ENCODE results near the gene PGC.

DNA sequence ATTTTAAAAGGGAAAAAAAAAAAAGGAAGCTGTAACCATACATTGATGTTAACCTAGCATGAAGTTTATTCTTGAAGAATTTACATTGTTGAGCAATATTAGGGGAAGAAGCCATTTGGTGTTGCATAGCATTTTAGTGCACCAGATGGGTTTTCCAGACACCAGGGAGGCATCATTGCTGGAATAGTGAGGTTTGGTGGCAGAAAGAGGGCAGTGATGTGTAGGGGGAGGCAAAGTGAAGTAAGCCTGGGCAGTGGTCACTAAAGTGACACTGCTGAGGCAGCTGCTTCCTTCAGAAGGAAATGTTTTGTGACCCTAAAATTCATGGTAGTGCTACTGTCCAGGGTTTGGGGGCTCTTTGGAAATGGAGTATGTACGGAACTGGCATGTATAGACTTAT is 42.8 kb upstream of the PGC start:
- TF ChIP-seq, protein P1, sequence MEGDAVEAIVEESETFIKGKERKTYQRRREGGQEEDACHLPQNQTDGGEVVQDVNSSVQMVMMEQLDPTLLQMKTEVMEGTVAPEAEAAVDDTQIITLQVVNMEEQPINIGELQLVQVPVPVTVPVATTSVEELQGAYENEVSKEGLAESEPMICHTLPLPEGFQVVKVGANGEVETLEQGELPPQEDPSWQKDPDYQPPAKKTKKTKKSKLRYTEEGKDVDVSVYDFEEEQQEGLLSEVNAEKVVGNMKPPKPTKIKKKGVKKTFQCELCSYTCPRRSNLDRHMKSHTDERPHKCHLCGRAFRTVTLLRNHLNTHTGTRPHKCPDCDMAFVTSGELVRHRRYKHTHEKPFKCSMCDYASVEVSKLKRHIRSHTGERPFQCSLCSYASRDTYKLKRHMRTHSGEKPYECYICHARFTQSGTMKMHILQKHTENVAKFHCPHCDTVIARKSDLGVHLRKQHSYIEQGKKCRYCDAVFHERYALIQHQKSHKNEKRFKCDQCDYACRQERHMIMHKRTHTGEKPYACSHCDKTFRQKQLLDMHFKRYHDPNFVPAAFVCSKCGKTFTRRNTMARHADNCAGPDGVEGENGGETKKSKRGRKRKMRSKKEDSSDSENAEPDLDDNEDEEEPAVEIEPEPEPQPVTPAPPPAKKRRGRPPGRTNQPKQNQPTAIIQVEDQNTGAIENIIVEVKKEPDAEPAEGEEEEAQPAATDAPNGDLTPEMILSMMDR (IDR thresholded peaks at IDR 0.05) = no peak
- TF ChIP-seq EP300 (IDR thresholded peaks at IDR 0.05) (no peak), POLR2A (IDR thresholded peaks at IDR 0.05) (no peak)

All from ovary (tissue), 3 donors.